PFSK-1 (cell line): ENCODE results near the gene ANAPC13.

Experiments used
- POLR2AphosphoS5 ChIP-seq: IDR thresholded peaks from 2 replicates; pipeline ENCODE4 v1.6.1; 2012; ENCODE audit warnings: low read depth, mild to moderate bottlenecking, control low read depth, low read length, moderate library complexity
- SIN3A ChIP-seq: IDR thresholded peaks from 2 replicates; pipeline ENCODE4 v1.6.1; 2012; ENCODE audit warnings: mild to moderate bottlenecking, low read length, moderate library complexity, borderline replicate concordance; ENCODE audit not compliant: insufficient read depth
- TAF1 ChIP-seq: IDR thresholded peaks from 2 replicates; pipeline ENCODE4 v1.6.1; 2012; ENCODE audit warnings: low read length, control low read depth, borderline replicate concordance; ENCODE audit not compliant: insufficient read depth
- TF ChIP-seq, protein P1 (sequence below), 2 experiments: IDR thresholded peaks; 2 replicates each; pipeline versions ENCODE4 v1.6.1 to v1.8.0; 2011 to 2012; ENCODE audit warnings: low read depth in 2 of 2, low read length in 2 of 2, control low read depth in 1 of 2, inconsistent platforms in 1 of 2, mild to moderate bottlenecking in 1 of 2, moderate library complexity in 1 of 2; ENCODE audit not compliant: insufficient read depth in 1 of 2

DNA sequence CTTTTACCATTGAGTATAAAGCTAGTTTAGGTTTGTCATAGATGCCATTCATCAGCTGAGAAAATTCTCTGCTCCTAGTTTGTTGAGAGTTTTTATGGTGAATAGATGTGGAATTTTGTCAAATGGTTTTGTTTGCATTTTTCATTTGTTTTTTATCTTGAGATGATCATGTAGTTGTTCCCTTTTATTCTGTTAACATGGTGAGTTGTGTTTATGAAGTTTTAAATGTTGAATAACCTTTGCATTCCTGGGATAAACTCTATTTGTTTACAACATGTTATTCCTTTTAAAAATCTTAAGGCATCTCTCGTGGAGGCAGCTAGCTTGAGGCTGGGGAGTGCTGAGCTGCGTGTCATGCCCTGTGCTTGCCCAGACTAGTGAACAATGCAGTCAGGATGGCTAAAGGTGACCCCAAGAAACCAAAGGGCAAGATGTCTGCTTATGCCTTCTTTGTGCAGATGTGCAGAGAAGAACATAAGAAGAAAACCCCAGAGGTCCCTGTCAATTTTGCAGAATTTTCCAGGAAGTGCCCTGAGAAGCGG, 48.5 kb downstream of the ANAPC13 start:
- no peak for TF ChIP-seq SIN3A
- TF ChIP-seq POLR2AphosphoS5: no peak
- TF ChIP-seq, protein P1, sequence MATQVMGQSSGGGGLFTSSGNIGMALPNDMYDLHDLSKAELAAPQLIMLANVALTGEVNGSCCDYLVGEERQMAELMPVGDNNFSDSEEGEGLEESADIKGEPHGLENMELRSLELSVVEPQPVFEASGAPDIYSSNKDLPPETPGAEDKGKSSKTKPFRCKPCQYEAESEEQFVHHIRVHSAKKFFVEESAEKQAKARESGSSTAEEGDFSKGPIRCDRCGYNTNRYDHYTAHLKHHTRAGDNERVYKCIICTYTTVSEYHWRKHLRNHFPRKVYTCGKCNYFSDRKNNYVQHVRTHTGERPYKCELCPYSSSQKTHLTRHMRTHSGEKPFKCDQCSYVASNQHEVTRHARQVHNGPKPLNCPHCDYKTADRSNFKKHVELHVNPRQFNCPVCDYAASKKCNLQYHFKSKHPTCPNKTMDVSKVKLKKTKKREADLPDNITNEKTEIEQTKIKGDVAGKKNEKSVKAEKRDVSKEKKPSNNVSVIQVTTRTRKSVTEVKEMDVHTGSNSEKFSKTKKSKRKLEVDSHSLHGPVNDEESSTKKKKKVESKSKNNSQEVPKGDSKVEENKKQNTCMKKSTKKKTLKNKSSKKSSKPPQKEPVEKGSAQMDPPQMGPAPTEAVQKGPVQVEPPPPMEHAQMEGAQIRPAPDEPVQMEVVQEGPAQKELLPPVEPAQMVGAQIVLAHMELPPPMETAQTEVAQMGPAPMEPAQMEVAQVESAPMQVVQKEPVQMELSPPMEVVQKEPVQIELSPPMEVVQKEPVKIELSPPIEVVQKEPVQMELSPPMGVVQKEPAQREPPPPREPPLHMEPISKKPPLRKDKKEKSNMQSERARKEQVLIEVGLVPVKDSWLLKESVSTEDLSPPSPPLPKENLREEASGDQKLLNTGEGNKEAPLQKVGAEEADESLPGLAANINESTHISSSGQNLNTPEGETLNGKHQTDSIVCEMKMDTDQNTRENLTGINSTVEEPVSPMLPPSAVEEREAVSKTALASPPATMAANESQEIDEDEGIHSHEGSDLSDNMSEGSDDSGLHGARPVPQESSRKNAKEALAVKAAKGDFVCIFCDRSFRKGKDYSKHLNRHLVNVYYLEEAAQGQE (IDR thresholded peaks at IDR 0.05; ENCODE audit: insufficient read depth in 1 of 2, low read depth in 2 of 2, low read length in 2 of 2): no peak
- TF ChIP-seq TAF1: no peak
